Activated CD4-positive, alpha-beta T cell treated with anti-CD3 and anti-CD28 coated beads for 36 hours (primary cell): ENCODE measurements around the gene PPP1R12B. TPM values are rescaled to one million over a fixed set of nuclear protein-coding genes. Genes with fewer than 3 reads are reported as not detected.
A peak's percentile ranks its signal among the peaks of the same experiment; 100 is the strongest.
"Not testable (repeated sequence)": the region's sequence is repeated elsewhere in the genome, so short reads cannot be mapped to it uniquely, and the experiment has no call there.

ENCODE experiments used
- ATAC-seq: fragments of 200-7000 bp; cut with Tn5 transposase; one replicate; pipeline ENCODE4 v1.10.0; 2021; ENCODE audit warnings: mild to moderate bottlenecking, moderate library complexity
- CTCF ChIA-PET: fragments of 350-600 bp; sonication (Branson Sonifier 250); formaldehyde crosslinking; loops from one replicate; lab custom pipeline; 2021; ENCODE audit warnings: antibody characterized with exemption; lab: Charles Lee
- POLR2A ChIA-PET: fragments of 350-600 bp; sonication (Branson Sonifier 250); formaldehyde crosslinking; loops from one replicate; lab custom pipeline; 2021; ENCODE audit warnings: antibody characterized with exemption, inconsistent platforms; lab: Charles Lee
- DNase-seq: peaks from one replicate; pipeline ENCODE4 v3.0.0-alpha.2; 2020
- H3K27ac Mint-ChIP-seq: one replicate; pipeline ENCODE4 v1.8.0; 2021; ENCODE audit warnings: mixed read lengths
- H3K27me3 Mint-ChIP-seq: one replicate; pipeline ENCODE4 v1.8.0; 2021; ENCODE audit warnings: mixed read lengths
- H3K36me3 Mint-ChIP-seq: one replicate; pipeline ENCODE4 v1.8.0; 2021; ENCODE audit warnings: low read depth, mixed read lengths
- H3K4me1 Mint-ChIP-seq: one replicate; pipeline ENCODE4 v1.8.0; 2021; ENCODE audit warnings: mixed read lengths
- H3K4me3 Mint-ChIP-seq: one replicate; pipeline ENCODE4 v1.8.0; 2021; ENCODE audit warnings: mild to moderate bottlenecking, moderate library complexity, mixed read lengths
- H3K9me3 Mint-ChIP-seq: one replicate; pipeline ENCODE4 v1.8.0; 2021; ENCODE audit warnings: low read depth, mixed read lengths
- intact Hi-C, 2 experiments: fragments of 100-400 bp; cut with DNase I in 1 of 2; cut with micrococcal nuclease in 1 of 2; formaldehyde crosslinking; loops; one replicate each; pipeline versions ENCODE4 v1.14.2 to v1.15.1; 2022 to 2024; cut with DNase I, micrococcal nuclease
- total RNA-seq, 2 experiments: library from RNA; stranded (reverse); gene quantifications; one replicate each; pipeline ENCODE4 v1.2.3, GENCODE V29; 2021

Gene PPP1R12B
- total RNA-seq, 2 experiments from 2014 or later, result 10.3 to 13.2 TPM

GRCh38 chr1:202520129-202520856 is 171.8 kb downstream of the PPP1R12B start:
- POLR2A ChIA-PET, intact Hi-C loops, CTCF ChIA-PET: not testable (repeated sequence)

GRCh38 chr1:202520857-202521216 is 172.3 kb downstream of the PPP1R12B start:
- H3K4me3 Mint-ChIP-seq, CTCF ChIA-PET, H3K9me3 Mint-ChIP-seq, POLR2A ChIA-PET, H3K27me3 Mint-ChIP-seq, H3K36me3 Mint-ChIP-seq, intact Hi-C loops, H3K4me1 Mint-ChIP-seq, H3K27ac Mint-ChIP-seq, DNase-seq, ATAC-seq: not testable (repeated sequence)

More at GRCh38 chr1:202520129-202520856, 171.8 kb downstream of the PPP1R12B start:
- not testable (repeated sequence) for H3K9me3 Mint-ChIP-seq, H3K36me3 Mint-ChIP-seq, H3K4me3 Mint-ChIP-seq, H3K27me3 Mint-ChIP-seq, H3K27ac Mint-ChIP-seq, H3K4me1 Mint-ChIP-seq, ATAC-seq, DNase-seq

GRCh38 chr1:202521484-202521883 is 173.0 kb downstream of the PPP1R12B start:
- DNase-seq, H3K27ac Mint-ChIP-seq, CTCF ChIA-PET, H3K4me3 Mint-ChIP-seq, ATAC-seq, intact Hi-C loops, H3K27me3 Mint-ChIP-seq, H3K4me1 Mint-ChIP-seq, H3K9me3 Mint-ChIP-seq, H3K36me3 Mint-ChIP-seq, POLR2A ChIA-PET: not testable (repeated sequence)

GRCh38 chr1:202521886-202522285 is 173.4 kb downstream of the PPP1R12B start:
- no peak overlapping the region for H3K27ac Mint-ChIP-seq
- H3K27me3 Mint-ChIP-seq, result no peaks in the 10 kb centered on the region
- H3K4me1 Mint-ChIP-seq, result no peaks in the 10 kb centered on the region
- H3K9me3 Mint-ChIP-seq, result no peaks in the 10 kb centered on the region
- ChIA-PET CTCF (no interaction called here), POLR2A (no interaction called here)
- ATAC-seq (no peak), DNase-seq (no peak)
- intact Hi-C loops, result no loop called here
- no peak overlapping the region for H3K4me3 Mint-ChIP-seq
- peaks cover 4% of the 10 kb centered on the region for H3K36me3 Mint-ChIP-seq

GRCh38 chr1:202526056-202526455 is 177.6 kb downstream of the PPP1R12B start:
- H3K27ac Mint-ChIP-seq, H3K4me1 Mint-ChIP-seq, DNase-seq, H3K27me3 Mint-ChIP-seq, intact Hi-C loops, H3K36me3 Mint-ChIP-seq, H3K9me3 Mint-ChIP-seq, POLR2A ChIA-PET, H3K4me3 Mint-ChIP-seq, ATAC-seq, CTCF ChIA-PET: not testable (repeated sequence)

GRCh38 chr1:202528096-202528722 is 179.7 kb downstream of the PPP1R12B start:
- ATAC-seq, intact Hi-C loops, H3K9me3 Mint-ChIP-seq, H3K4me3 Mint-ChIP-seq, DNase-seq, H3K27me3 Mint-ChIP-seq, H3K27ac Mint-ChIP-seq, POLR2A ChIA-PET, H3K4me1 Mint-ChIP-seq, H3K36me3 Mint-ChIP-seq: not testable (repeated sequence)
- CTCF ChIA-PET, result interaction anchor here (0.8 kb wide), 1 partner anchor 184 kb away, joined by 3 read pairs; no protein-coding TSS in a partner anchor

GRCh38 chr1:202530686-202531085 is 182.2 kb downstream of the PPP1R12B start:
- H3K36me3 Mint-ChIP-seq, POLR2A ChIA-PET, intact Hi-C loops, H3K27me3 Mint-ChIP-seq, ATAC-seq, H3K27ac Mint-ChIP-seq, CTCF ChIA-PET, H3K9me3 Mint-ChIP-seq, H3K4me1 Mint-ChIP-seq, H3K4me3 Mint-ChIP-seq, DNase-seq: not testable (repeated sequence)

GRCh38 chr1:202531472-202531811 is 182.9 kb downstream of the PPP1R12B start:
- Mint-ChIP-seq H3K4me3 (no peak overlapping the region), H3K27me3 (no peaks in the 10 kb centered on the region), H3K27ac (no peak overlapping the region), H3K36me3 (no peaks in the 10 kb centered on the region), H3K9me3 (no peaks in the 10 kb centered on the region), H3K4me1 (peaks cover 4% of the 10 kb centered on the region)
- DNase-seq (no peak), ATAC-seq (no peak)
- CTCF ChIA-PET, result no interaction called here
- POLR2A ChIA-PET, result no interaction called here
- intact Hi-C loops, result no loop called here

GRCh38 chr1:202531812-202532616 is 183.5 kb downstream of the PPP1R12B start:
- H3K4me1 Mint-ChIP-seq, POLR2A ChIA-PET, H3K9me3 Mint-ChIP-seq, H3K36me3 Mint-ChIP-seq, DNase-seq, ATAC-seq, CTCF ChIA-PET, intact Hi-C loops, H3K4me3 Mint-ChIP-seq, H3K27me3 Mint-ChIP-seq: not testable (repeated sequence)
- peak overlapping the region; percentile 15 for H3K27ac Mint-ChIP-seq

GRCh38 chr1:202539166-202539574 is 190.7 kb downstream of the PPP1R12B start:
- H3K4me3 Mint-ChIP-seq, DNase-seq, CTCF ChIA-PET, H3K9me3 Mint-ChIP-seq, POLR2A ChIA-PET, H3K27me3 Mint-ChIP-seq, ATAC-seq, intact Hi-C loops, H3K36me3 Mint-ChIP-seq, H3K27ac Mint-ChIP-seq, H3K4me1 Mint-ChIP-seq: not testable (repeated sequence)

GRCh38 chr1:202539583-202539982 is 191.1 kb downstream of the PPP1R12B start:
- POLR2A ChIA-PET, result not testable (repeated sequence)

More at GRCh38 chr1:202539583-202539982, 191.1 kb downstream of the PPP1R12B start:
- ATAC-seq, H3K4me3 Mint-ChIP-seq, H3K27me3 Mint-ChIP-seq, H3K36me3 Mint-ChIP-seq, H3K27ac Mint-ChIP-seq, intact Hi-C loops, H3K9me3 Mint-ChIP-seq, DNase-seq, CTCF ChIA-PET, H3K4me1 Mint-ChIP-seq: not testable (repeated sequence)
